ENCODE measurements around the gene EIF4E2. TPM values are rescaled to one million over a fixed set of nuclear protein-coding genes. Genes with fewer than 3 reads are reported as not detected.

Gene EIF4E2
- total RNA-seq, 1 experiment from 2014 or later, result 97.8 TPM

GRCh38 chr2:232513353-232513752 is 37.1 kb upstream of the EIF4E2 start:
- H3K9me3 Mint-ChIP-seq, result no peaks in the 10 kb centered on the region
- TF ChIP-seq CTCF (IDR thresholded peaks at IDR 0.05), result no peak
- TF ChIP-seq ZNF396 (CRISPR knock-in tag; IDR thresholded peaks at IDR 0.05; ENCODE audit: borderline replicate concordance), result no peak
- DNase-seq (ENCODE audit: low spot score), result no peak
- no peaks in the 10 kb centered on the region for H3K36me3 Mint-ChIP-seq
- ChIA-PET CTCF (interaction anchor here (0.9 to 6.9 kb wide), 3 partner anchors 9 to 147 kb away, joined by 3 to 73 read pairs (median 4); partner anchors contain the start of gene PRSS56), POLR2A (no interaction called here)
- no peak overlapping the region for H3K27ac Mint-ChIP-seq
- peaks cover 7% of the 10 kb centered on the region; the same call in 1 of the 2 replicates for H3K4me1 Mint-ChIP-seq
- H3K4me3 Mint-ChIP-seq, result no peak overlapping the region
- H3K27me3 Mint-ChIP-seq (ENCODE audit: low read depth), result no peaks in the 10 kb centered on the region; the same call in 1 of the 2 replicates
- ATAC-seq, result no peak

DNA sequence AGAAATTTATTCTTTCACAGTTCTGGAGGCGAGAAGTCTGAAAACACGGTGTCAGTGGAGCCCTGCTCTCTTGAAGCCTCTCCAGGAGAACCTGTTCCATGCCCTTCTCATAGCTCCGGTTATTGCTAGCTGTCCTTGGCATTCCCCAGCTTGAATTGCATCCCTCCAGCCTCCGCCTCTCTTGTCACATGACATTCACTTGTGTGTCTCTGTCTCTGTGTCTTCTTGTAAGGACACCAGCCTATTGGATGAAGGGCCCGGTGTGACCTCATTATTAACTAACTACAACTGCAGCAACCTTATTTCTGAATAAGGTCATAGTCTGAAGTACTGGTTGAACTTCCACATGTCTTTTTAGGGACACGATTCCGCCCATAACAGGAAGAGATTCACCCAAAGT is 34.9 kb upstream of the EIF4E2 start:
- H3K27me3 Mint-ChIP-seq (ENCODE audit: low read depth), result peaks cover 6% of the 10 kb centered on the region
- TF ChIP-seq AR (CRISPR knock-in tag; IDR thresholded peaks at IDR 0.05) (no peak), ZNF396 (CRISPR knock-in tag; IDR thresholded peaks at IDR 0.05; ENCODE audit: borderline replicate concordance) (no peak), CREM (CRISPR knock-in tag; IDR thresholded peaks at IDR 0.05) (no peak), FOXJ3 (CRISPR knock-in tag; IDR thresholded peaks at IDR 0.05; ENCODE audit: borderline replicate concordance) (no peak), ZNF416 (CRISPR knock-in tag; IDR thresholded peaks at IDR 0.05) (no peak), RELA (CRISPR knock-in tag; IDR thresholded peaks at IDR 0.05; ENCODE audit: borderline replicate concordance) (no peak), NFE2L1 (CRISPR knock-in tag; IDR thresholded peaks at IDR 0.05) (no peak), STAT6 (CRISPR knock-in tag; conservative IDR thresholded peaks at IDR 0.05; ENCODE audit: low read depth) (no peak), ZBTB21 (CRISPR knock-in tag; IDR thresholded peaks at IDR 0.05; ENCODE audit: borderline replicate concordance) (no peak)
- TF ChIP-seq, protein P1, sequence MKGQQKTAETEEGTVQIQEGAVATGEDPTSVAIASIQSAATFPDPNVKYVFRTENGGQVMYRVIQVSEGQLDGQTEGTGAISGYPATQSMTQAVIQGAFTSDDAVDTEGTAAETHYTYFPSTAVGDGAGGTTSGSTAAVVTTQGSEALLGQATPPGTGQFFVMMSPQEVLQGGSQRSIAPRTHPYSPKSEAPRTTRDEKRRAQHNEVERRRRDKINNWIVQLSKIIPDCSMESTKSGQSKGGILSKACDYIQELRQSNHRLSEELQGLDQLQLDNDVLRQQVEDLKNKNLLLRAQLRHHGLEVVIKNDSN (CRISPR knock-in tag; IDR thresholded peaks at IDR 0.05), result no peak
- TF ChIP-seq, protein P2, sequence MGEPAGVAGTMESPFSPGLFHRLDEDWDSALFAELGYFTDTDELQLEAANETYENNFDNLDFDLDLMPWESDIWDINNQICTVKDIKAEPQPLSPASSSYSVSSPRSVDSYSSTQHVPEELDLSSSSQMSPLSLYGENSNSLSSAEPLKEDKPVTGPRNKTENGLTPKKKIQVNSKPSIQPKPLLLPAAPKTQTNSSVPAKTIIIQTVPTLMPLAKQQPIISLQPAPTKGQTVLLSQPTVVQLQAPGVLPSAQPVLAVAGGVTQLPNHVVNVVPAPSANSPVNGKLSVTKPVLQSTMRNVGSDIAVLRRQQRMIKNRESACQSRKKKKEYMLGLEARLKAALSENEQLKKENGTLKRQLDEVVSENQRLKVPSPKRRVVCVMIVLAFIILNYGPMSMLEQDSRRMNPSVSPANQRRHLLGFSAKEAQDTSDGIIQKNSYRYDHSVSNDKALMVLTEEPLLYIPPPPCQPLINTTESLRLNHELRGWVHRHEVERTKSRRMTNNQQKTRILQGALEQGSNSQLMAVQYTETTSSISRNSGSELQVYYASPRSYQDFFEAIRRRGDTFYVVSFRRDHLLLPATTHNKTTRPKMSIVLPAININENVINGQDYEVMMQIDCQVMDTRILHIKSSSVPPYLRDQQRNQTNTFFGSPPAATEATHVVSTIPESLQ (CRISPR knock-in tag; IDR thresholded peaks at IDR 0.05), result no peak
- ChIA-PET CTCF (interaction anchor here (0.7 to 2.1 kb wide), 6 partner anchors 8 to 277 kb away, joined by 3 to 14 read pairs (median 4); no protein-coding TSS in a partner anchor), POLR2A (no interaction called here)
- DNase-seq (ENCODE audit: low spot score), result no peak
- H3K36me3 Mint-ChIP-seq, result no peaks in the 10 kb centered on the region
- no peak overlapping the region for H3K27ac Mint-ChIP-seq
- ATAC-seq, result no peak
- H3K9me3 Mint-ChIP-seq, result no peaks in the 10 kb centered on the region
- H3K4me3 Mint-ChIP-seq, result no peak overlapping the region
- H3K4me1 Mint-ChIP-seq, result peaks cover 7% of the 10 kb centered on the region; the same call in 1 of the 2 replicates

All from WTC11 (cell line).